Activated T-helper 9 cell treated with anti-CD3 and anti-CD28 coated beads, Interleukin-2, amount 50 U/mL, for 16 hours (primary cell): ENCODE measurements around the gene RTL1.

Source experiments
- DNase-seq: peaks from one replicate; pipeline ENCODE4 v3.0.0-alpha.2; 2020; ENCODE audit warnings: low read depth

RTL1 gene

GRCh38 chr14:100851586-100851916, 52.0 kb downstream of the RTL1 start:
- DNase-seq: no peak

GRCh38 chr14:100850841-100851585, 52.5 kb downstream of the RTL1 start:
- peak; percentile 64 for DNase-seq

GRCh38 chr14:100849115-100849781, 54.3 kb downstream of the RTL1 start:
- DNase-seq: no peak

GRCh38 chr14:100846309-100846859, 57.1 kb downstream of the RTL1 start:
- no peak for DNase-seq

- DNase-seq: no peak
Observed at GRCh38 chr14:100845341-100845740, 58.2 kb downstream of the RTL1 start.

GRCh38 chr14:100844846-100845245, 58.7 kb downstream of the RTL1 start:
- DNase-seq: no peak

GRCh38 chr14:100844421-100844820, 59.1 kb downstream of the RTL1 start:
- DNase-seq: no peak

GRCh38 chr14:100844082-100844408, 59.5 kb downstream of the RTL1 start:
- DNase-seq: no peak

- no peak for DNase-seq
Observed at GRCh38 chr14:100842799-100843198, 60.7 kb downstream of the RTL1 start.

GRCh38 chr14:100841761-100842403, 61.6 kb downstream of the RTL1 start:
- no peak for DNase-seq

- no peak for DNase-seq
Observed at GRCh38 chr14:100841066-100841760, 62.3 kb downstream of the RTL1 start.

- DNase-seq: no peak
Observed at GRCh38 chr14:100840286-100841065, 63.0 kb downstream of the RTL1 start.

- DNase-seq: no peak
Observed at GRCh38 chr14:100839681-100840111, 63.8 kb downstream of the RTL1 start.

- no peak for DNase-seq
Observed at GRCh38 chr14:100839315-100839585, 64.3 kb downstream of the RTL1 start.

- no peak for DNase-seq
Observed at GRCh38 chr14:100838493-100839314, 64.8 kb downstream of the RTL1 start.

GRCh38 chr14:100837805-100838350, 65.6 kb downstream of the RTL1 start:
- DNase-seq: no peak

GRCh38 chr14:100836941-100837804, 66.3 kb downstream of the RTL1 start:
- no peak for DNase-seq

GRCh38 chr14:100836311-100836805, 67.2 kb downstream of the RTL1 start:
- DNase-seq: no peak

GRCh38 chr14:100835548-100836310, 67.8 kb downstream of the RTL1 start:
- DNase-seq: no peak
